DMS53 treated with DMSO at 0.1 percent for 48 hours (cell line): ENCODE data around the gene CWC27.
"Not testable (repeated sequence)": the region's sequence is repeated elsewhere in the genome, so short reads cannot be mapped to it uniquely, and the experiment has no call there.

Experiments used
- DNase-seq: peaks from one replicate; lab custom pipeline; 2025; ENCODE audit not compliant: unreplicated experiment; lab: John Stamatoyannopoulos, UW

The CWC27 gene

DNA sequence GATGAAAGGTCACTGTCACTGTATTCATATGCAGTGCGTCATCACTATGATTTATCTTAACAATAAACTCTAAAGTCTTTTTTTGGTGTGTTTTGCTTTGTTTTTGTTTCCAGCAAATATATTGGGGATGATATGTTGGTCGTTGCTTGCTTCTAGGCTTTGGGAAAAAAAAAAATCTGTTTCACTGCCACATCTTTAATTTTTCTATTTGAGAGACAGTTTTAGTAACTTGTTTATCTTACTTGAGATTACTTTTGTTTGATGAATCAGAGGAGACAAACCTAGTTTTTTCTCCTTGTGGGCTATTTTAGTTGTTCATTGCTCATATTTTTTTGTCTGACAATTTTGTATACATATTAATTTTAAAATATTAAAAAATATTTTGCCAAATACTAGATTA is 19.4 kb downstream of the CWC27 start:
- no peak for DNase-seq

DNA sequence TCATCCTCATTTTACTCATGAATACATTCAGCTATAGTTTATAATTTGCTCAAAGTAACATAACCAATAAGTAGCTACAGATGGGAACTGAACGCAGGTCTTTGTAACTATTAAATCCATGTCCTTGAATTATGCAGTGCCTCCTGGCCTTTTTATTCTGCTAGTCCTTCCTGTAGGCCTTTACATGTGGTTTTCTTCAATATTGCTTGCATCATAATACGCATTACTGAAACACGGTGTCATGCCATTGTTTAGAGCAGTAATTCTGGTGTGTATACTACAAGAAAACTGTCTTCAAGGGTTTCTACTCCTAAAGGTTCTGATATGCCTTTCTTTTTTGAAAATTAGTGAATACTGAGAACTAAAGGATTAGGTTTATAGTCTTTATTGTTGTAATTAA is 20.7 kb downstream of the CWC27 start:
- DNase-seq = no peak

DNA sequence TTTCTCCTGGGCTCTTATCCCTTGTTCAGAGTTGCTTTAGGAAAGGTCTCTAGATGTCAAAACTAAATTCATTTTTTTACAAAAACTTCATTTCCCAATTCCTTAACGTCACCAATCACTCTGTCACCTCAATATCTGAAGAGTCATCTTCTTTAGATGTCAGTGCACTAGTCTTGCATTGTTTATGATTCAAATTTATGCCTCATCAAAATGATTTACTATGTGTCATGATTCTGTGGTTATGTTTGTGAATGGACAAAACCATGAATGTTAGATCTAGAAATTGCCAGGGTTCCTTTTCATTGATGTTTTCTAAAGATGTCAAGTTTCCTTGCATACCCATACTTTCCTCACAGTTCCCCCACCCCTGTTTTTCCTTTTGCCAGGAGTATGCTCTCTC is 21.5 kb downstream of the CWC27 start:
- no peak for DNase-seq

DNA sequence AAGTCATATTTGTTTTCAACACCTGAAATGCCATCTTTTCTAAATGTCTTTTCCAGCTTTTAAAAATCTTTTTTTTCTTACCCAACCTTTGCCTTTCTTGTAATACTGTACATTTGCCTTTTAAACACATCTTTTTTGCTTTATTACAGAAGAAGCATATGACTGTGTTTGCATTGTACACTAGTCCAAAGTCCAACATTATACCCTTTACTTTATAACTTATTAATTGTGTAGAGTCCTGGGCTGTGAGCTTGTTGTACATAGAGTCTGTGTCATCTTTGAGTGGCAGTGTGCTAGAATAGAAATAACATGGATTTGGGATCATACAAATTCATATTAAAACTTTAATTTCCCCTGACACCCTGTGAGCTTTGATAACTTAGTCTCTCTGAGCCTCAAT is 23.7 kb downstream of the CWC27 start:
- peak; percentile 30 for DNase-seq

DNA sequence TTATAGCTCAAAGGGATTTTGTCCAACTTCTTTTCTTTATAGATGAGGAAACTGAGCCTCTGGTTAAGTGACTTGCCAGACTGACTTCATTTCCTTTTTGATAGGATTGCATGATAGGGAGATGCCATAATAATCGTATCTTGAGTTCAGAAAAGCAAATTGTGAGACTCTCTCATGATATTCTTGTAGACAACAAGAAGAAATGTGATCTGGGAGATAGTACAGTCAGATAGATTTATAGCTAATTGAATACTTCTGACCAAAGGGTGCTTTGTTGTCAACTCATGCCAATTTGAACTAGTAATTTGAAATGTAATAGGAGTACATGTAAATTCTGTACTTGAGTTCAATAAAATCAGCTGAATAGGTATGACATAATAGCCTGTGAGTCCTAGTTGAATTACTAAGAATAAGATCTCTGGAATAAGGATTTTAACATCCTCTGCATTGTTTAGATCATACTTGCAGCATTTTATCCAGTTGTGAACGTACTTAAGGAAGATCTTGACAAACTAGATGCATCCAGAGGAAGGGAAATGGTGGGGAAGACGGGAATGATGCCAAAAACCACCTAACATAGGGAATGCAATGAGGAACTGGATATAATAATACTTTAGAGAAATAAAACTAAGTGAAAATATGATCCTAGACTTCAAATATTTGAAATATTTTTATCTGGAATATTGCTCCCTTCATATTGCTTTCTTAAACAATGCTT is 25.5 kb downstream of the CWC27 start:
- DNase-seq = no peak

DNA sequence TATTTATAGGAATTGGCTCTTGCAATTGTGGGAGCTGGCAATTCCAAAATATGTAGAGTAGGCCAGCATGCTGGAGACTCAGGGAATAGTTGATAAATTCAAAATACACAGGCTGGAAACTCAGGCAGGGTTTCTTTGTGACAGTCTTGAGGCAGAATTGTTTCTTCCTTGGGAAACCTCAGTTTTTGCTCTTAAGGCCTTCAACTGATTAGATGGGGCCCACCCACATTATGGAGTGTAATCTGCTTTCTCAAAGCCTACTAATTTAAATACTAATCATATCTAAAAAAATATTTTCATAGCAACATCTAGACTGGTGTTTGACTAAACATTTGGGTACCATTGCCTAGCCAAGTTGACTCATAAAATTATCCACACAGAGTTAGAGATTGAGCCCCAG is 27.6 kb downstream of the CWC27 start:
- DNase-seq = no peak

DNA sequence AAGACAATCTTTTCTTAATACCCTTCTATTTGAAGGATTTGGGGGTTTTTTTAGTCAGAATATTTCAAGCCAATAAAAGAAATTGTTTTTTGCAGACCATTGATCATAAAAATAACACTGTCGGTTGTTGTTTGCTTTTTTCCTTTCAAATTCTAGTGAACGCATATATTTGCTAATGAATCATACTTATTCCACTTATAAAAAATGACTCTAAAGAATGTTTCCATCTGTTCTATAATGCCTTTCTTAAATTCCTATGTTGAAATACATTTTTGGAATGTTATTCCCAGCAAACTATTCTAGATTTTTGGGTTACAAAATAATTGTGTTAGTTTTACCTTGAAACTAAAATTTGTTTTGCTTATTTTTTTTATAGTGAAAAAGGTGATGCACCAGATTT is 32.2 kb downstream of the CWC27 start:
- DNase-seq = no peak

DNA sequence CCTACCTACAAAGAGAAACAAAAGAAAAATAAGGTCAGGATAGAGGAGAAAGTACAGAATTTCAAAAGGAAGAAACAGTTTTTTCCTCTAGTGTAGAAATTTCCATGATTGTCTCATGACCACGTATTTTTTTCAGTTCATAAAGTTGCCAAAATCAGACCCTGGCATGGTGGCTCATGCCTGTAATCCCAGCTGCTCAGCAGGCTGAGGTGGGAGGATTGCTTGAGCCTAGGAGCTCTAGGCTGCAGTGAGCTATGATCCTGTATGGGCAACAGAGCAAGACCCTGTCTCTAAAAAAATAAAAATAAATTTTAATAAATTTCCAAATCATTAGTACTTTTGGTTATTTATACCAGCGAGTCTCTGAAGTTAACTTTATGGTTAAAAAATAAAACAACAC is 37.8 kb downstream of the CWC27 start:
- DNase-seq = no peak

DNA sequence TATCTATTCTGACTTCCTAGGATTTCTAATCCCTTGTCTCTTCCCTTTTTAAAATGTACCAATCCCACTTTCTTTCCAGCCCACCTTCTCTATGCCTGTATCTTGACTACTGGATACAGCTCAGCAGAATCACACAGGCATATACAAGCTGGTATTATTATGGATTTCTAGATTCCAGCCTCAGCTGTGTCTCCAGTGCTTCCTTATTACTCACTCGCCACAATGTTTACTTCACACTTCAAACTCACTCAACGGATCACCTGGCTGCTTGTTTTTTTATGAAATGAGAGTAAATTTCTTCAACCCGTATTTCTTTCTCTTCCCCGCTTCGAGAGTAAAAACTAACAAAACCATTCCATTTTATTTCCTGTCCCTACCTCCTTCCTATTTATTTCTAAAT is 38.8 kb downstream of the CWC27 start:
- peak; percentile 89 for DNase-seq

DNA sequence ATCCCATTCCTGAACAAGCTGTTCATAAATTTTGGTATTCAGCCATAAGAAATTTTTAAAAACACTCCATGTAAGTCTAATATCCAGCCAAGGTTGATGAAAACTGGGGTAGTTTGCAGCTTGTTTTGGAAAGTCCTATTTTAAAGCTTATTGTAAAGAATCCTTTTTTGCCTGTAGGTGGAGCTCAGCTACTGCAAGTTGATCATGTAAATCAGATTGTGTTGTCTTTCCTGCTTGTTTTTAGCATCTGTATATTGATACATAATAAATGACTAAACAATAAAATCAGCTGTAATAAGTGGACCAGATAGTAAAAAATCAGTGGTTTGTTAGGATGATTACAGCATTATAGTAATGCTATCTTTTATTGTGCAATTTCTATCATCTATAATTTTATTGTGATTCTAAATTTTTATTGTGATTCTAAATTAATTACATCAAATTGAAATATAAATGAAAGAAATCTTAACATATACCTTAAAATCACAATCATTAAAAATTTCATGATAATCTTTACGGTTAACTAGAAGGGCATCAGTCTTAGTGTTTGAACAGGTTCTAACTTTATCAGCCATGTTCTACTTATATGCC is 42.4 kb downstream of the CWC27 start:
- peak; percentile 55 for DNase-seq

DNA sequence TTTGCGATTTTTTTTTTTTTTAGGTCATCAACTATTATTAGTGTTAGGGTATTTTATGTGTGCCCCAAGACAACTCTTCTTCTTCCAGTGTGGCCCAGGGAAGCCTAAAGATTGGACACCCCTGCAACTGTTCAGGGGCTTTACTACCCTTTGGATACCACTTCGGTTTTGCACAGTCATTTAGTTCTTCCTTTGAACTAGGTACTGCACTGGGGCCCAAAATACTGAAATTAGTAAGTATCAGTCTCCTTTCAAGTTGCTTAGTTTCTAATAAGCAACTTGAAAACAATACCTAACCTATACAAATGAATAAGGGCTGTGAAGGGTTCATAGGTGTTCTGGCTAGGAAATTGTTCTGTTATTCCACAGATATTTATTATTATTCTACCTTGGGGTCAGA is 45.3 kb downstream of the CWC27 start:
- DNase-seq = no peak

DNA sequence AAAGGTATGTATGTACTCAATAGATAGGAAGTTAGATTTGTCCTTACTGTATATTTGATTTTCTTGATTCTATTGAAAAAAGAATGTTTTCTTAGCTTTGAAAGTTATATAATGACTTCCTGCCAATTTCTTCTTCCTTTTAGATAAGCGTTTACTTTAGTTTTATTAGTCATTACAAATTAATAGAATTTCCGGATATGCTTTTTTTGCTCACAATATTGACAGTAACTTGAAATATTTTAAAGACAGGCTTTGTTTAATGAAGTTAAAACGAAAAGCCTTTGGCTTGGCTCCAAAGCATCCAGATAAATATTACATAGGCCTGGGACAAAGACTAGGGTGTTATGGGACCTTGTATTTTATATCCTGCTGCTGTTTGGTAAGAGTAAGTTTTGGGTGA is 49.5 kb downstream of the CWC27 start:
- DNase-seq = no peak

DNA sequence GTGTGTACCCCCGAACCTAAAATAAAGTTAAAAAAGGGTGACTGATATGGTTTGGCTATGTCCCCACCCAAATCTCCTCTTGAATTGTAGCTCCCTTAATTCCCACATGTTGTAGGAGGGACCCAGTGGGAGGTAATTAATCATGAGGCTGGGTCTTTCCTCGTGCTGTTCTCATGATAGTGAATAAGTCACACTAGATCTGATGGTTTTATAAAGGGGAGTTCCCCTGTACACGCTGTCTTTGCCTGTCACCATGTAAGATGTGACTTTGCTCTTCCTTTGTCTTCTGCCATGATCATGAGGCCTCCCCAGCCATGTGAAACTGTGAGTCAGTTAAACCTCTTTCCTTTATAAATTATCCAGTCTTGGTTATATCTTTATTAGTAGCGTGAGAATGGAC is 50.6 kb downstream of the CWC27 start:
- DNase-seq = not testable (repeated sequence)

DNA sequence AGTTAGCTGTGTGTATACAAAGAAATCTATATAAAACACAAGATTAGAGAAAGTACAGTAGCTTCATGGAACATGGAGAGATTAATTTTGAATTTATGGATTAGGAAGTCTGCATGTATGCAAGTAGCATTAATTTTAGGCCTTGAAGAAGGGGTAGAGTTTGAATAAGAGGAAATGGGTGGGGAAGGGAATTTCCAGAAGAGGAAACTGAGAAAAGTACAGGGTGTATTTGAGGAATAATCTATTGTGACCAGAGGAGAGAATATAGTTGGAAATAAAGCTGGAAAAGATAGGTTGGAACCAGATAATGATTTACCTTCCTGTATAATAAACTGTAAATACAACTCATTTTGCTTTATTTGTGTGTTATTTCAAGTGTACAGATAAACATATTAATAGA is 53.6 kb downstream of the CWC27 start:
- DNase-seq = no peak

DNA sequence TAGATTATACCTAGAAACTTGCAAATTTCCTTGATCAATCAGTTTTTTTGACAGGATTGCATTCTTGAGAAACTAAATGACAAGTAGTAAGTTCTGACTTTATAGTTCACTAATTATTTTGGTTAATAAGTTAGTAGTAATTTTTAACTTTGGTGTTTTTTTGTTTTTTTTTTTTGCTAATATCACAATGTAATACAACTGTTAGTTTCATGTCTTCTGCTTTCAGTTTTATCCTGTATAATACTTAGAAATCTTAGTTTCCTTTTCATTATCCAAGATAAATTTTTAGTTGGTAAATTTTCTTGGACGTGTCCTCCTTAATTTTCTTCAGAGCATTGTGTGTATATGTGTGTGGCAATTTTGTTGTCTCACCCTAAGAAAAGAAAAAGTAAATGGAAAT is 57.8 kb downstream of the CWC27 start:
- no peak for DNase-seq

DNA sequence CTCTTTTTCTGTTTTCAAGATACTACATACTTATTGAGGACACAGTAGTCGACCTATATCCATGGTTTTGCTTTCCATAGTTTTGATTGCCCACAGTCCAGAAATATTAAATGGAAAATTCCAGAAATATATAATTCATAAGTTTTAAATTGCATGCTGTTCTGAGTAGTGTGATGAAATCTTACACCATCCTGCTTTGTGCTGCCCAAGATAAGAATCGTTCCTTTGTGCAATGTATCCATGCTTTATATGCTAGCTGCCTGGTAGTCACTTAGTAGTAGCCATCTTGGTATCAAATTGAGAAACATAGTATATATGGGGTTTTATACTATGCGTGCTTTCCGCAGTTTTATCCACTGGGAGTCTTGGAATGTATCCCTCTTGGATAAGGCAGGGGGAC is 59.0 kb downstream of the CWC27 start:
- DNase-seq = no peak

DNA sequence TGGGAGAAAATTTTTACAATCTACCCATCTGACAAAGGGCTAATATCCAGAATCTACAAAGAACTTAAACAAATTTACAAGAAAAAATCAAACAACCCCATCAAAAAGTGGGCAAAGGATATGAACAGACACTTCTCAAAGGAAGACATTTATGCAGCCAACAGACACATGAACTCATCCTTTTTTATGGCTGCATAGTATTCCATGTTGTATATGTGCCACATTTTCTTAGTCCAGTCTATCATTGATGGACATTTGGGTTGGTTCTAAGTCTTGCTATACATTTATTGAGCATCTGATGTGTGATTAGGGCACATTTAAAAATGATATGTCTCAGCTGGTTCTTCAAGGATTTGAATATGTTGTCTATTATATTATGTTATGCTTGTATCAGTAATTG is 61.9 kb downstream of the CWC27 start:
- DNase-seq = not testable (repeated sequence)

DNA sequence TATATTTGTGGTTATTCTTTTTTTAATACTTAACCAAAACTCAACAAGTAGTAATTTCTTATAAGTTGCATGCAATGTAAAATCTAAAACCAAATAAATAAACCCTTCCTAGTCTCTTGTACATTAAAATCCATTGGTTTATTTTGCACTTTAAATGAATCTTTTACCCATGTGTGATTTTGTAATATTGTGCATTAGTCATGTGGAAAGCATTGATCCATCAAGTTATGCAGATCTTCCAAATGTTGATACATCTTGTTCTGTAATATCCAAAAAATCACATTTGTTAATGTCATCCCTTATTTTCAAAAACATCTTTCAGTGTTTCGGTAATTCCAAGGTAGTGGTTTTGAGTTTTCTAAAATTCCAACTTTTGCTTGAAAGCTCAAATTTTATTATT is 63.3 kb downstream of the CWC27 start:
- no peak for DNase-seq

DNA sequence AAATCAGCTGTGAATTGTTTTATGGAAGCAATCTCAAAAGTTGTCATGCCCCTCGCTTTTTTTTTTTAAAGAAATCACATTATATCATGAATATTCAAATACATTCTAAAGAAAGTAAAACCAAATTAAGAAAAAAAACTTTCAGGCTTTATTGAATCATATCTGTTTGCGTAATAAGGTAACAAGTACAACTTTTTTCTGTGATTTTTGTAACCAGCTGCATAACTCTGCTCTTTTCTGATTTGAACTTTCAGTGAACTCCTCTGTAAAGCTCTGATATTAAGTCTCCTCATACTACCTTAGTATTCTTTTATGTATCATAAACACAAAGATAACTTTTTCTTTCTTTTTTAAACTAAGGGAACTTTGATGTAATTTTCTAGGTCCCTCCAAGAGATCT is 65.3 kb downstream of the CWC27 start:
- DNase-seq = no peak

DNA sequence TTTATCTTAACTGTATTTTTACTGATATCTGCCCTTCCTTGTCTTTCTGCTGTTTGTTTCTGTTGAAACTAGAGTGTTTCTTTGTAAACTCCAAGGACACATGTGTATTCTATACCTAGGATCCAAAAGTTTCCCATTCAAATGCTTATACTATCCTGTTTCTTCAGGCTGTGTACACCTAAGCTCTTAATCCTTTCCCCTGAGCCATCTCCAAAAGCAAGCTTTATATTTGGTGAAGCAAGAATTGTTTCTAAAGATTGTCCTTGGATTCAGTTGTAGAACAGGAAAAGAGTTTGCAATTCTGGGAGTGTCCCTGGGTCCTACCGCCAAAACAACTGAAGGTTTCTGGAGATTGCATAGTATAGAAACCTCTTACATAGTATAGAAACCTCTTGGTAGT is 65.9 kb downstream of the CWC27 start:
- DNase-seq = no peak

DNA sequence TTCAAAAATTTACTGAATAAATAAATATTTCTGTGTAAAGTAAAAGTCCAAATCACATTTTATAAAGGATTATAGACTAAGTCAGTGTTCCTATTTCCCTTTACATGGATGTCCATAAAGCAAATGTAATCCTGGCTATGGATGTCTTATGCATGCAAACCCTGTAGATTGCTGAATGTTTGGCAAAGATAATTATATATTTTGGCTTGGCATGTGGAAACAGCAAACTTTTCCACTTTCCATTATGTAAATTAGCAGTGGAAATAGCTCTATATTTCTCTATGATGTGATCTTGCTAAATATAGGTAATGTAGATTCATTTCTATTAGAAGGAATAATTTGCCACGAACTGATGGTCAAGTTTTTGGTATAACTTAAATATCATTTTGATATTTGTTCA is 66.5 kb downstream of the CWC27 start:
- DNase-seq = no peak

DNA sequence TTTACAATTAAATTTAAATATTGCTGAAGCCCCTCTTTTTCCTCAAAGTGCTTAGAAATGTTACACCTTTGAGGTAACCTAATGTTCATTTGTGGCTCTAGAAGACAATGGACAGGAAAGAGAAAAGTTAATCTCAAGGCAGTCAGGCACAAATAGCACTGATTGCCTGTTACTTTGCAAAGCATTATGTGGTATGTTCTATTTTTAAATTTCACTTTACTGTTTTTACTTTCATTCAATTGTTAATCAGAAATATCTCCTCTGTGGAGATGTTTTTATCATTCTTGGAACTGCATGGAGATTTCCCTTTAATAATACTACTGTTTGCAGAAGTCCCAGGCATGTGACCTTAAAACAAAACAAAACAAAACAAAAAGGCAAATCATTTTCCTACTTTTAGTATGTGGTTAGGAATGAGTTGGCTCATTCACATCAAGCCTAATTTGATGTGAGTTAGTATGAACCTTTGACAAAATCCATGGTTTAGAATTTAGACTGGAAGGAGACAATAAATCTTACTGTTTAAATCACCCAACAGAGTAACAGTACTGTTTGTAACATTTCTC is 67.5 kb downstream of the CWC27 start:
- no peak for DNase-seq

DNA sequence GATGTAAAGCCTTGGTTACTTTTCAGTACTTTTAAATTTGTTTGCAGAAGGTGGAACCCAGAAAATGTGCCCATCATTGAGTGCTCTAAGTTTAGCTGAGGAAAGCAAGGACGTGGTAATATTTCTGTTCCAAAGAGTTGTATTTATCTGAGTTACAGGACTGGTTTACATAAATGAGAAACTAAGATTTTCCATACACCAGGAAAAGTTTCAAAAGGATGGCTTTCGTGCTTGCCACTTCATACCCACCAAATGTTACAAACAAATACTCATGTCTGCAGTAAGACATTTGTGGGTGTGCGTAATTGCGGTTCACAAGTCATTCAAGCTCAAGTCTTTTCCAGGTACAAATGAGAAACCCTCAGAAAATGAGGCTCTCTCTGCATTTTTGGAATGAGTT is 68.1 kb downstream of the CWC27 start:
- DNase-seq = no peak
